GM18508 (cell line): ENCODE data around the gene PAIP2B.
A peak's percentile ranks its signal among the peaks of the same experiment; 100 is the strongest.

ENCODE experiments used
- ATAC-seq: cut with Tn5 transposase; IDR thresholded peaks from one replicate; pipeline ENCODE4 v1.9.1; 2021; ENCODE audit warnings: moderate number of reproducible peaks; ENCODE audit not compliant: insufficient read depth, unreplicated experiment

PAIP2B gene

DNA sequence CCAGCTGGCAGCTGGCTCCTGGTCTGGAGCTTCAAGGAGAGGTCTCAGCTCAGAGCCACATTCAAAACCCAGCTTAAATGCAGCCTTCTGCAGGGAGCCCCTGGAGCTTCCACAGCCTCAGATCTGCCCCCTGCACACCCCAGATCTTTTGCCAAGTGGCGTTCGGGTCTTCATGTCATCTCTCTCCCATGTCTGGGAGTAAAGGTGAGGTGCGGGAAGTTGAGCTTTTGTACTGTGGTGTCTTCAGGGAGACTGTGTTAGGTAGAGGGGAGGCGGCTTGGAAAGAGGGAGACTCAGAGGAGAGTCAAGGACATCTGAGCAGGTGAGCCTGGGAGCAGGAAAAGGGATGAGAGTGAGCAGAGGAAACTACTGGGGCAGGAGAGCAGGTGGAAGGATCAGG lies 71.1 kb downstream of the PAIP2B start:
- no peak for ATAC-seq

DNA sequence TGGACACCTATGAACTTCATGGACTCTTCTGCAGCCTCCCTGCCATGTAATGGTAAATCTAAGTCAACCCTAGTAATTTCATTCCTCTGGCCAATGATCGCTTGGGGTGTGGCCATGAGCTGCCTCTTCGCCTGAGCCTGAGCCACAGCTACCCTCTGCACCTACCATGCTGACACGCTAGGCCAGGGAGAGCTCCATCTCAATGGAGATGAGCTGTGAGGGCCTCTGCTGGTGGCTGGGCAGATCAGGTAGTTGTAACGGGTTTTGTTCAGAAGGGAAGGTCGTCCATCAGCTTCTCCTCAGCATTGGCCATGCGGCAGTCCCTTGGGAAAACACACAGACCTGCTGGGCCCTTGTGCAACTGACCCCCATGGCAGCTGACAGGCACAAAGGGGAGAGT lies 72.1 kb downstream of the PAIP2B start:
- ATAC-seq = peak; percentile 78

DNA sequence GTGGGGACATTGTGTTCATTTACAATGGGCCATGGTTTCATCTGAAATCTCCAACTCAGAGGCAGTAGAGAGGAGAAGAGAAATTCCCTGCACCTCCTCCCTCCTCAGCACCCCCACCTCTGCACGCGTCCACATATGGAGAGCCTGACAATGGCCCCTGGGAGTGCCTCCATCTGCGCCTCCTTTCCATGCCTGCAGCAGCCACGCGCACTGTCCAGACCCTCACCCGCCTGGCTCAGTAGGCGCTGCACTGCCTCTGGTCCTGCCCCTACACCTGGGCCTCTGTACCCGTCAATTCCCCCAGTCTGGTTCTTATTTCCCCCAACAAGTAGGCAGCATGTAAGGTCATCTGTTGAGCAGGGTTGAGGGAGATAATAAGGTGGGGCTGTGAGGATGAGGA lies 72.6 kb downstream of the PAIP2B start:
- no peak for ATAC-seq

DNA sequence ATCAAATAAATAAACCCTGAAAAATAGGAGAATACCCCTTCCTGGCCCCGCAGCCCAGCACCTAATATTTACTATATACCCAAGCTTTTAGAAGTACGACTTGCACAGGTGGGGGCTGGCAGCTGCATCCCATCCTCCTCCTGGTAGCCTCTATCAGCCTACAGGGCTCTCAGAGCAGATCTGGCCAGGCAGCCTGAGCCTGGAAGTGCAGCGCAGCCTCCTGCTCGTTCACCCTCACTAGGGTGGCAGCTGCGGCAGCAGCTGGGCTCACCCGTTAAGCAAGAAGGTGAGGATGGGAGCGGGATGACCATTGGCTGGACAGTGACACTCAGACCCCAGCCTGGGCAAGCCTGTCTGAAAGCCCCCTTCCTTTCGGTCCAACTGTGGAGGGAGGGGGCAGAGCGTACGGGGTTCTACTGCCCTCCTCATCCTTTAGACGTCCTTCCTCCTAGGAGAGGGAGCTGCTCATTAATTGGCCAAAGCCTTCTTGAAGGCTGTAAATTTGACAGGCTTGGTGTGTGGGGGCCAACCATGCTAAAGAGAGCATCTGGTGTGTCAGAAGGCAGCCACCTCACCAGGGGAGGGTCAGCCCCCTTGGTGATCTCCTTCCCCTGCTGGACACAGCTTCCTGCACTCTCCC lies 73.2 kb downstream of the PAIP2B start:
- ATAC-seq = no peak

DNA sequence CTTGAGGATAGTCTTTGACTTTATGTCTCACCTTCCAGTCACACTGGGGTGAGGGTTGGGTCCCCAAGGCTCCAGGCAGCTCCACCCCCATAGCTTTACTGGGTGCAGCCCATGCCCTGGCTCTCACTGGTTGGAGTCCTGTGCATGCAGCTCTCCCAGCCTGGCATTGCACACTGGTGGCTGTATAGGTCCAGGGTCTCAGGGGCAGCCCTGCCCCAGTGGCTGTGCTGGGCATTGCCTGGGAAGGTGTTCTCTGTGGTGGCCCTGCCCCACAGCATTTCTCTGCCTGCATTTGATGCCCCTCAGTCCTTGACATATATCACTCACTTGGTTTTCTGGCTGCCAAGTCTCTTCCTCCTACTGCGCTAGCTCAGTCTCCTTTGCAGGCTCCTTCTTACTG lies 75.3 kb downstream of the PAIP2B start:
- no peak for ATAC-seq

DNA sequence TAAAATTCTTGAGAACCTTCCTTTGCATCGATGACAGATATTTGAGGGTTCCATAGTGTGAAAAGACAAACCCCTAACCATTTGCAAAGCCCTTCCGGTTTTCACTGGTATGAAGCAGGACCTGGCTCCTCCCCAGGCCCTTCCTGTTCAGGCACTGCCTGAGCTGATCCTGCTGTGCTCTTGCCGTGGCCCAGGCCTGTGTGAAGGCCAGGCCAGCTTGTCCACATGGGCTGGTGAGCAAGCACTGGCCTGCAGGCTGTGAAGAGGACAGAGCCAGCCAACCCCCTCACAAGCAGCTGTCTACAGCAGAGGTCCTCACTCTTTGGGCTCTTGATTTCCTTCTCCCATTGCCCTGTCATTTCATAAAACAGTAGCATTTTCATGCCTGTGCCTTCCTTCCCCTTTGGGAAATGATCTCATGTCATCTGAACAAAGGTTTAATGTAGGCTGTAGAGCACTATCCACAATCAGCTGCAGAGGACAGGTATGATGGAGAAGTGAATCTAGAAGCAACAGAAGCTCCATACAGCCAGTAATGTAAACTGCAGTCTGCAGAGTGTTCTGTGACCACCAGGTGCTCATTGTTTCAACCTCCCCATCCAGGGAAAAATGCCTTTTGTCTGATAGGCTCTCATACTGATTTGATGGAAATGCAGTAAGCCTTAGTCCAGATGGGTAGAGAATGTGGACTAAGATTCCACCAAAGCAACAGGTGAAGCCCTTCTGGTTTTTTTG lies 76.7 kb downstream of the PAIP2B start:
- no peak for ATAC-seq

DNA sequence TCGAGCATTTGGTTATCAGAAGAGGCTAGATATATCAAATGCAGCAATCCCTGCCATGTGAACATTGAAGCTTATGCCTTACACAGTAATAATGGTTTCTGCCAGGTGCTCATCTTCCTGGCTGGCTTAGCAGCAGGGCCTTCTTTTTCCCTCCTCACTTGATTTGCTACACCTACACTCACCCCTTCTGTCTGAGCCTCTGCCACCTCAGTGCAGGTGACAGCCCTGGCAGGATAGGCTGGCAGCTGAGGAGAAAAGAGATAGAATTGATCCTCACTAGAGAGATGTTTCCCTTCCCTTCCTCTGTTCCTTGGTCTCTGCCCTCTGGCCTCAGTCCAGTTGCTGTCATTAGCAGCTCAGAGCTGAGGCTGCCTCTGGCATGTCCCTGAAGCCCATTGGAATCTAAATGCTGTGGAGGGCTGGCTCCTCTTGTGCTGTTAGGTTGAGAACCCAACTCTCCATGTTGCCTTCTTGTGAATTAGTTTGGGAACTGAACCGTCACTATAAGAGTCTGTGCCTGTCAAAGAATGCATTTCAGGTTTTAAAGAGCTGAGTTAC lies 78.3 kb downstream of the PAIP2B start:
- ATAC-seq = no peak

DNA sequence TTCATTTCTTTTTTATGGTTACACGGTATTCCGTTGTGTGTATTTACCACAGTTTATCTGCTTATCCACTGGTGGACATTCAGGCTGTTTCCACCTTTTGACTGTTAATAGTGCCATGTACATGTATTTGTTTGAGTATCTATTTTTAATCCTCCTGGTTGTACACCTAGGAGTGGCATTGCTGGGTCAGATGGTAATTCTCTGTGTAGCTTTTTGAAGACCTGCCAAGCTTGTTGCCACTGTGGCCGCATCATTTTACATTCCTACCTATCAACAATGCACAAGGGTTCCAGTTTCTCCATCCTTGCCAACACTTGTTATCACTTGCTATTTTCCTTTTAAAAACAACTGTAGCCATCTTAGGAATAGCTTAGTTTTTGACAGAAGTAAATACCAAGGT lies 83.1 kb downstream of the PAIP2B start:
- no peak for ATAC-seq

DNA sequence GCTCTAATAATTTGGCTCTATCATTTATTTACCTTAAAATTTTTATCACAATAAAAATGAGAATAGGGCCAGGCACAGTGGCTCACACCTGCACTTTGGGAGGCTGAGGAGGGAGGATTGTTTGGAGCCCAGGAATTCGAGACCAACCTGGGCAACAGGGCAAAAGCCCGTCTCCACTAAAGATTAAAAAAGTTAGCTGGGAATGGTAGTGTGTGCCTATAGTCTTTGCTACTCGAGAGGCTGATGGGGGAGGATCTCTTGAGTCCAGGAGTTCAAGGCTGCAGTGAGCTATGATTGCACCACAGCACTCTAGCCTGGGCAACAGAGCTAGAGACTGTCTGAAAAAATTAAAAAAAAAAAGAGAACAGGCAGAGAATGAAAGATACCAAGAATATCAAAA lies 90.7 kb downstream of the PAIP2B start:
- ATAC-seq = no peak

DNA sequence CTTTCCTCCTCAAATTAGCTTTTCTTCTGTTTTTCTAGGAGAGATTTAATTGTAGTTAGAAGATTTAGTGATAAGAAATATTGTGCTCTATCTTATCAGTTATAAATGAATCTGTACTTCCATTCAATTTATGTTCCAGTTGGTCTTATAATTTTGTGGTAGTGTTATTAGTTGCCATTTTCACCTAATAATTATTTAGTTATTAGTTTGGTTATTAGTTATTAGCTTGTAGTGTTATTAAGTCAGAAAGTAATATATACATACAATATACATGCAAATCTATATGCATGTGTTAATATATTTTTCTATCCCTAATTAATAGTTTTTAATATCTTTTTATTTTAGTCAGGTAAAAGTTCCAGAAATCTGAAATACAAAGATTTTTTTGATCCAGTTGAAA lies 93.3 kb downstream of the PAIP2B start:
- no peak for ATAC-seq
